ENCODE data around the gene GTF3C2. TPM values are rescaled to one million over a fixed set of nuclear protein-coding genes. Genes with fewer than 3 reads are reported as not detected.

Gene GTF3C2
- total and polyA plus RNA-seq, 10 of the 15 experiments (the other 5 are each of a cell fraction or from before 2014, with no cell fraction given) = 45.9 to 105 (median 80.3) TPM

DNA sequence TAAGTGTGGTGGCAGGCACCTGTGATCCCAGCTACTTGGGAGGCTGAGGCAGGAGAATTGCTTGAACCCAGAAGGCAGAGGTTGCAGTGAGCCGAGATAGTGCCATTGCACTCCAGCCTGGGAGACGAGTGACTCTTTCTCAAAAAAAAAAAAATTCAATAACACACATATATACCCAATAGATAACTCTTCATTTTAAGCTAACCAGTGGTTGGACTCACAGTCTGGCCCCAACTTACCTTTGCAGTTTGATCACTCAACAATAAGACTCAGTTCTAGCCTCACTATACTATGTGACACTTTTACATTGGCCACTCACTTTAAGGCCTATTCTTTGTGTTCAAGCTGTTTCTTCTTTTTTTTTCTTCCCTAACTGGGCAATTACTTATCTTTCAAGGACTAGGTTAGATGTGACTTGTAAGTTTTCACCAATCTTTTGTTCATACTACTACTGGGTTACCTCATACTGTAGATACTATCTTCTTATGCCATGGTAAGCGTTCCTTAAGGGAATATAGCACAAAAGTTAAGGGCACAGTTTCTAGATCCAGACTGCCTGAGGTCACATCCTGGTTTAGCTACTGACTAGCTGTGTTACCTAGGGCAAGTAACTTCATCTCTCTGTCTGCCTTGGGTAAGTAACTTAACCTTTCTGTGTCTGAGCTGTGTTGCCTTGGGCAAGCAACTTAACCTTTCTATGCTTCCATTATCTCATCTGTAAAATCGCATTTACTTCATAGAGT lies 6.3 kb upstream of the GTF3C2 start:
- Histone ChIP-seq H3K27ac (ENCODE audit: control insufficient read depth, insufficient read depth) (no peak overlapping the region), H3K9ac (ENCODE audit: control insufficient read depth, insufficient read depth, low read length) (no peak overlapping the region), H3K27me3 (replicated peaks in 1 of 2; ENCODE audit: control insufficient read depth in 2 of 2, insufficient read depth in 2 of 2, low read length in 1 of 2) (no peaks in the 10 kb centered on the region), H4K20me1 (ENCODE audit: control insufficient read depth, insufficient read depth) (no peaks in the 10 kb centered on the region), H3K9me3 (replicated peaks; ENCODE audit: control insufficient read depth, insufficient read depth, low read length) (no peaks in the 10 kb centered on the region), H2AFZ (ENCODE audit: control insufficient read depth, low read depth, low read length) (no peak overlapping the region), H3K4me3 (no peak overlapping the region), H3K79me2 (ENCODE audit: control insufficient read depth, insufficient read depth, low read length) (peaks cover 8% of the 10 kb centered on the region), H3K36me3 (ENCODE audit: control insufficient read depth in 2 of 2, insufficient read depth in 2 of 2, low read length in 1 of 2) (peaks cover 4 to 16% of the 10 kb centered on the region in 2 experiments), H3K4me1 (ENCODE audit: control insufficient read depth, insufficient read depth, low read length) (no peaks in the 10 kb centered on the region), H3K4me2 (ENCODE audit: control insufficient read depth, insufficient read depth) (no peak overlapping the region)
- DNase-seq (ENCODE audit: low read depth, low spot score) (no peak), ATAC-seq (no peak), FAIRE-seq (no peak)
- TF ChIP-seq ZZZ3 (IDR thresholded peaks at IDR 0.05; ENCODE audit: control insufficient read depth, insufficient read length, low read depth) (no peak), EZH2 (IDR thresholded peaks at IDR 0.05; ENCODE audit: borderline replicate concordance, control insufficient read depth, low read depth, low read length) (no peak), NBN (IDR thresholded peaks at IDR 0.05) (no peak)
- ChIA-PET SMC1A (ENCODE audit: uncharacterized antibody, unreplicated experiment) (interaction anchor here (0.9 kb wide), 1 partner anchor 40 kb away, joined by 3 read pairs; no protein-coding TSS in a partner anchor), POLR2A (interaction anchor here (0.6 kb wide), 1 partner anchor 228 kb away, joined by 3 read pairs; the partner anchor contains the start of gene PREB), CTCF (interaction anchor here (1.3 kb wide), 1 partner anchor 9 kb away, joined by 5 read pairs; no protein-coding TSS in a partner anchor), RAD21 (ENCODE audit: unreplicated experiment) (no interaction called here)
- intact Hi-C loops (cut with micrococcal nuclease; ENCODE audit: unreplicated experiment) = no loop called here
- no TSS peak for BruUV-seq (replicated peaks)
- in situ Hi-C loops (cut with MboI) = no loop called here
- 98% methylated on average over 4 of the region's 4 CpGs for WGBS (ENCODE audit: insufficient coverage, insufficient replicate concordance, low lambda C conversion rate, missing lambda C conversion rate)

DNA sequence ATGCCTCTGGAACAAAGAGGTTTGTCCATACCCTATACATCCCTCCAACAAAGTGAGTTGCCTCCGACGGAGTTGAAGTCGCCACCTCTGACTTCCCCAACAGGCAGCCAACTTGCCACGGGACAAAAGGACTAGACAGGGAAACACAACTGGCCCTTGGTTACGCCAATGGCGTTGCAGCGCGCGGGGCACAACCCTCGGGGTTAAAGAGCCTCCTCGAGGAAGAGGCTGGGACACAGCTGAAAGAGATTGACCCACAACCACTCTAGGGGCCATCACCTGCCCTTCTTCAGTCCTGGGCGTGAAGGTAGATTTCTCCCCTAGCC lies 545 bp downstream of the GTF3C2 start:
- SMC1A ChIA-PET (ENCODE audit: uncharacterized antibody, unreplicated experiment) = interaction anchor here (1.0 to 2.1 kb wide), 3 partner anchors 13 to 53 kb away, joined by 3 to 11 read pairs (median 5); partner anchors contain the start of gene MPV17
- no peak for FAIRE-seq
- no peak for TF ChIP-seq IKZF1 (conservative IDR thresholded peaks at IDR 0.05)
- no peak for TF ChIP-seq POU2F2 (IDR thresholded peaks at IDR 0.05; ENCODE audit: borderline replicate concordance, low read depth, low read length)
- TF ChIP-seq RBBP5 (conservative IDR thresholded peaks at IDR 0.05) = no peak
- TF ChIP-seq KDM1A (IDR thresholded peaks at IDR 0.05; ENCODE audit: borderline replicate concordance) = no peak
- TF ChIP-seq E2F4 (IDR thresholded peaks at IDR 0.05; ENCODE audit: low read depth, low read length) = peak; percentile 84
- 0 out of 2 replicates have a peak, but pooled peaks have one; percentile 33 for TF ChIP-seq DPF2 (IDR thresholded peaks at IDR 0.05)
- TF ChIP-seq TARDBP (IDR thresholded peaks at IDR 0.05; ENCODE audit: borderline replicate concordance) = no peak
- no peak for TF ChIP-seq GABPA (IDR thresholded peaks at IDR 0.05; ENCODE audit: low read depth)
- no peak for TF ChIP-seq TBL1XR1 (IDR thresholded peaks at IDR 0.05; ENCODE audit: low read depth, low read length)
- TF ChIP-seq CBX5 (IDR thresholded peaks at IDR 0.05; ENCODE audit: low read depth) = no peak
- no peak for TF ChIP-seq TCF7 (IDR thresholded peaks at IDR 0.05; ENCODE audit: borderline replicate concordance)
- TF ChIP-seq ATF7 (IDR thresholded peaks at IDR 0.05; ENCODE audit: low read depth) = no peak
- TF ChIP-seq PAX5 (IDR thresholded peaks at IDR 0.05; ENCODE audit: borderline replicate concordance, low read depth, low read length) = 0 out of 2 replicates have a peak, but pooled peaks have one; percentile 16
- no peak for TF ChIP-seq ZBED1 (IDR thresholded peaks at IDR 0.05; ENCODE audit: borderline replicate concordance)
- no peak for TF ChIP-seq SMC3 (IDR thresholded peaks at IDR 0.05; ENCODE audit: borderline replicate concordance, low read length)
- no peak for TF ChIP-seq SMAD5 (IDR thresholded peaks at IDR 0.05; ENCODE audit: low read depth)

More for the DNA sequence above, 545 bp downstream of the GTF3C2 start:
- intact Hi-C loops (cut with micrococcal nuclease; ENCODE audit: unreplicated experiment) = loop anchor here (1.0 to 10.0 kb wide), 2 partner anchors 14 to 141 kb away; partner anchors contain the start of genes ATRAID, CAD, EIF2B4 and SLC5A6
- no peaks in the 10 kb centered on the region for H3K27me3 ChIP-seq (replicated peaks in 1 of 2; ENCODE audit: control insufficient read depth in 2 of 2, insufficient read depth in 2 of 2, low read length in 1 of 2)
- ATAC-seq = peak; percentile 68
- H3K4me1 ChIP-seq (ENCODE audit: control insufficient read depth, insufficient read depth, low read length) = no peaks in the 10 kb centered on the region; the same call in 1 of the 2 replicates
- H3K36me3 ChIP-seq (ENCODE audit: control insufficient read depth in 2 of 2, insufficient read depth in 2 of 2, low read length in 1 of 2) = no peaks in the 10 kb centered on the region
- H3K9ac ChIP-seq (ENCODE audit: control insufficient read depth, insufficient read depth, low read length) = peak overlapping the region; percentile 99
- ChIA-PET POLR2A (interaction anchor here (0.7 to 2.8 kb wide), 5 partner anchors 13 to 32 kb away, joined by 3 to 10 read pairs (median 6); partner anchors contain the start of genes EIF2B4 and ZNF513), CTCF (interaction anchor here (1.3 to 1.5 kb wide), 2 partner anchors 13 to 15 kb away, joined by 6 read pairs; no protein-coding TSS in a partner anchor), RAD21 (ENCODE audit: unreplicated experiment) (no interaction called here)
- H3K9me3 ChIP-seq (replicated peaks; ENCODE audit: control insufficient read depth, insufficient read depth, low read length) = no peaks in the 10 kb centered on the region
- 2% methylated on average over 12 of the region's 12 CpGs for WGBS (ENCODE audit: insufficient coverage, insufficient replicate concordance, low lambda C conversion rate, missing lambda C conversion rate)
- peak overlapping the region; percentile 96 for H3K27ac ChIP-seq (ENCODE audit: control insufficient read depth, insufficient read depth)
- in situ Hi-C loops (cut with MboI) = no loop called here
- H4K20me1 ChIP-seq (ENCODE audit: control insufficient read depth, insufficient read depth) = no peaks in the 10 kb centered on the region
- no peak for DNase-seq (ENCODE audit: low read depth, low spot score)
- H3K79me2 ChIP-seq (ENCODE audit: control insufficient read depth, insufficient read depth, low read length) = peaks cover 64% of the 10 kb centered on the region
- peak overlapping the region; percentile 97 for H3K4me3 ChIP-seq
- H3K4me2 ChIP-seq (ENCODE audit: control insufficient read depth, insufficient read depth) = peak overlapping the region; percentile 51
- no TSS peak for BruUV-seq (replicated peaks)
- peak overlapping the region; percentile 98 for H2AFZ ChIP-seq (ENCODE audit: control insufficient read depth, low read depth, low read length)

Measured in GM12878 (cell line).